HCT116 (cell line): ENCODE results near the gene IFT122.

Source experiments
- CEBPB ChIP-seq: IDR thresholded peaks from 2 replicates; pipeline ENCODE4 v1.6.1; 2012; ENCODE audit warnings: low read depth
- ELF1 ChIP-seq: IDR thresholded peaks from 2 replicates; pipeline ENCODE4 v1.6.1; 2012; ENCODE audit warnings: low read depth, borderline replicate concordance
- EZH2 ChIP-seq: fragments of 200-600 bp; sonication (generic); IDR thresholded peaks from 2 replicates; pipeline ENCODE4 v1.6.1; 2017; ENCODE audit warnings: antibody characterized with exemption, mixed run types
- JUND ChIP-seq: IDR thresholded peaks from 2 replicates; pipeline ENCODE4 v1.6.1; 2012
- MAX ChIP-seq: IDR thresholded peaks from 2 replicates; pipeline ENCODE4 v1.6.1; 2012
- POLR2A ChIP-seq: IDR thresholded peaks from 2 replicates; pipeline ENCODE4 v1.7.0; 2011; ENCODE audit warnings: borderline replicate concordance; ENCODE audit not compliant: insufficient read depth, insufficient read length; ENCODE audit errors: extremely low read depth
- TCF7L2 ChIP-seq: IDR thresholded peaks from 2 replicates; pipeline ENCODE4 v1.7.0; 2011; ENCODE audit warnings: borderline replicate concordance, inconsistent platforms; ENCODE audit not compliant: insufficient read depth, insufficient read length; ENCODE audit errors: extremely low read depth
- YY1 ChIP-seq: IDR thresholded peaks from 2 replicates; pipeline ENCODE4 v1.6.1; 2011; ENCODE audit warnings: low read length, low read depth, moderate library complexity, mild to moderate bottlenecking; ENCODE audit not compliant: insufficient replicate concordance; ENCODE audit errors: extremely low read depth
- TF ChIP-seq, protein P1 (sequence below), 3 experiments: fragments of 200-600 bp in 1 of 3; sonication (generic) in 1 of 3; IDR thresholded peaks in 2 of 3; conservative IDR thresholded peaks in 1 of 3; 2 replicates each; pipeline ENCODE4 v1.5.1; 2012 to 2017; ENCODE audit warnings: low read depth in 2 of 3, low read length in 2 of 3, antibody characterized with exemption in 1 of 3, borderline replicate concordance in 1 of 3, control low read depth in 1 of 3, mild to moderate bottlenecking in 1 of 3, mixed read lengths in 1 of 3, mixed run types in 1 of 3, moderate library complexity in 1 of 3; ENCODE audit not compliant: insufficient read depth in 1 of 3
- TF ChIP-seq, protein P2 (sequence below): IDR thresholded peaks from 2 replicates; pipeline ENCODE4 v1.6.1; 2012; ENCODE audit warnings: low read depth
- TF ChIP-seq, protein P3 (sequence below): IDR thresholded peaks from 2 replicates; pipeline ENCODE4 v1.6.1; 2012

DNA sequence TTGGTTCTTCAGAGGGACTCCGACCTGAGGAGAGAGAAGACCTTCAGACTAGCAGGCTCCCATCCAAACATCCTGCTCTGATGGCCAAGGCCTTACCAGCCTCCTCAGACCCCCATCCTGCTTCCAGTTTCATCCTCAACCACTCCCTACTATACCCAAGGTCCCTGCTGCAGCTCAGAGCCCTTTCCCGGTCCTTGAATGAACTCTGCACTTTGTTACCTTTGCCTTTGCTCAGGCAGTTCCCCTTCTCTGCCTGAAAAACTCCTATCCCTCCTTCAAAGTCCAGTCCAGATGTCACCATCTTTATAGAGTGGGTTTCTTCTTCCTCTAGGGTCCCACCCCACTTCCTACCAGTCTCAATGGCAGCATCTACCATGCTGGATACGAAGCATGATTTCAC, 24.6 kb upstream of the IFT122 start:
- TF ChIP-seq POLR2A (no peak), EZH2 (no peak), TCF7L2 (no peak), CEBPB (no peak), JUND (no peak), YY1 (no peak), MAX (no peak), ELF1 (no peak)
- TF ChIP-seq, protein P1, sequence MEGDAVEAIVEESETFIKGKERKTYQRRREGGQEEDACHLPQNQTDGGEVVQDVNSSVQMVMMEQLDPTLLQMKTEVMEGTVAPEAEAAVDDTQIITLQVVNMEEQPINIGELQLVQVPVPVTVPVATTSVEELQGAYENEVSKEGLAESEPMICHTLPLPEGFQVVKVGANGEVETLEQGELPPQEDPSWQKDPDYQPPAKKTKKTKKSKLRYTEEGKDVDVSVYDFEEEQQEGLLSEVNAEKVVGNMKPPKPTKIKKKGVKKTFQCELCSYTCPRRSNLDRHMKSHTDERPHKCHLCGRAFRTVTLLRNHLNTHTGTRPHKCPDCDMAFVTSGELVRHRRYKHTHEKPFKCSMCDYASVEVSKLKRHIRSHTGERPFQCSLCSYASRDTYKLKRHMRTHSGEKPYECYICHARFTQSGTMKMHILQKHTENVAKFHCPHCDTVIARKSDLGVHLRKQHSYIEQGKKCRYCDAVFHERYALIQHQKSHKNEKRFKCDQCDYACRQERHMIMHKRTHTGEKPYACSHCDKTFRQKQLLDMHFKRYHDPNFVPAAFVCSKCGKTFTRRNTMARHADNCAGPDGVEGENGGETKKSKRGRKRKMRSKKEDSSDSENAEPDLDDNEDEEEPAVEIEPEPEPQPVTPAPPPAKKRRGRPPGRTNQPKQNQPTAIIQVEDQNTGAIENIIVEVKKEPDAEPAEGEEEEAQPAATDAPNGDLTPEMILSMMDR (IDR thresholded peaks at IDR 0.05 in 2 of 3, conservative IDR thresholded peaks at IDR 0.05 in 1 of 3; ENCODE audit: borderline replicate concordance in 1 of 3, insufficient read depth in 1 of 3, low read depth in 2 of 3, low read length in 2 of 3): no peak
- TF ChIP-seq, protein P2, sequence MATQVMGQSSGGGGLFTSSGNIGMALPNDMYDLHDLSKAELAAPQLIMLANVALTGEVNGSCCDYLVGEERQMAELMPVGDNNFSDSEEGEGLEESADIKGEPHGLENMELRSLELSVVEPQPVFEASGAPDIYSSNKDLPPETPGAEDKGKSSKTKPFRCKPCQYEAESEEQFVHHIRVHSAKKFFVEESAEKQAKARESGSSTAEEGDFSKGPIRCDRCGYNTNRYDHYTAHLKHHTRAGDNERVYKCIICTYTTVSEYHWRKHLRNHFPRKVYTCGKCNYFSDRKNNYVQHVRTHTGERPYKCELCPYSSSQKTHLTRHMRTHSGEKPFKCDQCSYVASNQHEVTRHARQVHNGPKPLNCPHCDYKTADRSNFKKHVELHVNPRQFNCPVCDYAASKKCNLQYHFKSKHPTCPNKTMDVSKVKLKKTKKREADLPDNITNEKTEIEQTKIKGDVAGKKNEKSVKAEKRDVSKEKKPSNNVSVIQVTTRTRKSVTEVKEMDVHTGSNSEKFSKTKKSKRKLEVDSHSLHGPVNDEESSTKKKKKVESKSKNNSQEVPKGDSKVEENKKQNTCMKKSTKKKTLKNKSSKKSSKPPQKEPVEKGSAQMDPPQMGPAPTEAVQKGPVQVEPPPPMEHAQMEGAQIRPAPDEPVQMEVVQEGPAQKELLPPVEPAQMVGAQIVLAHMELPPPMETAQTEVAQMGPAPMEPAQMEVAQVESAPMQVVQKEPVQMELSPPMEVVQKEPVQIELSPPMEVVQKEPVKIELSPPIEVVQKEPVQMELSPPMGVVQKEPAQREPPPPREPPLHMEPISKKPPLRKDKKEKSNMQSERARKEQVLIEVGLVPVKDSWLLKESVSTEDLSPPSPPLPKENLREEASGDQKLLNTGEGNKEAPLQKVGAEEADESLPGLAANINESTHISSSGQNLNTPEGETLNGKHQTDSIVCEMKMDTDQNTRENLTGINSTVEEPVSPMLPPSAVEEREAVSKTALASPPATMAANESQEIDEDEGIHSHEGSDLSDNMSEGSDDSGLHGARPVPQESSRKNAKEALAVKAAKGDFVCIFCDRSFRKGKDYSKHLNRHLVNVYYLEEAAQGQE: no peak
- TF ChIP-seq, protein P3, sequence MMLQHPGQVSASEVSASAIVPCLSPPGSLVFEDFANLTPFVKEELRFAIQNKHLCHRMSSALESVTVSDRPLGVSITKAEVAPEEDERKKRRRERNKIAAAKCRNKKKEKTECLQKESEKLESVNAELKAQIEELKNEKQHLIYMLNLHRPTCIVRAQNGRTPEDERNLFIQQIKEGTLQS: no peak
